ENCODE data around the gene GPC6. TPM values are rescaled to one million over a fixed set of nuclear protein-coding genes. Genes with fewer than 3 reads are reported as not detected.

Gene GPC6
- total RNA-seq, 1 donor from 2014 or later, result 50.3 TPM

- Mint-ChIP-seq H3K36me3 (ENCODE audit: insufficient read depth) (peaks cover 1% of the 10 kb centered on the region), H3K9me3 (ENCODE audit: low read depth) (no peaks in the 10 kb centered on the region)
Observed at GRCh38 chr13:94387047-94387446, 1160.4 kb downstream of the GPC6 start.

GRCh38 chr13:94389604-94390351 lies 1163.2 kb downstream of the GPC6 start:
- Mint-ChIP-seq H3K27ac (peak overlapping the region; percentile 2), H3K4me1 (ENCODE audit: low read depth) (peaks cover 3% of the 10 kb centered on the region), H3K36me3 (ENCODE audit: insufficient read depth) (no peaks in the 10 kb centered on the region), H3K4me3 (ENCODE audit: low read depth) (no peak overlapping the region), H3K9me3 (ENCODE audit: low read depth) (no peaks in the 10 kb centered on the region), H3K27me3 (no peaks in the 10 kb centered on the region)
- TF ChIP-seq, protein P1, sequence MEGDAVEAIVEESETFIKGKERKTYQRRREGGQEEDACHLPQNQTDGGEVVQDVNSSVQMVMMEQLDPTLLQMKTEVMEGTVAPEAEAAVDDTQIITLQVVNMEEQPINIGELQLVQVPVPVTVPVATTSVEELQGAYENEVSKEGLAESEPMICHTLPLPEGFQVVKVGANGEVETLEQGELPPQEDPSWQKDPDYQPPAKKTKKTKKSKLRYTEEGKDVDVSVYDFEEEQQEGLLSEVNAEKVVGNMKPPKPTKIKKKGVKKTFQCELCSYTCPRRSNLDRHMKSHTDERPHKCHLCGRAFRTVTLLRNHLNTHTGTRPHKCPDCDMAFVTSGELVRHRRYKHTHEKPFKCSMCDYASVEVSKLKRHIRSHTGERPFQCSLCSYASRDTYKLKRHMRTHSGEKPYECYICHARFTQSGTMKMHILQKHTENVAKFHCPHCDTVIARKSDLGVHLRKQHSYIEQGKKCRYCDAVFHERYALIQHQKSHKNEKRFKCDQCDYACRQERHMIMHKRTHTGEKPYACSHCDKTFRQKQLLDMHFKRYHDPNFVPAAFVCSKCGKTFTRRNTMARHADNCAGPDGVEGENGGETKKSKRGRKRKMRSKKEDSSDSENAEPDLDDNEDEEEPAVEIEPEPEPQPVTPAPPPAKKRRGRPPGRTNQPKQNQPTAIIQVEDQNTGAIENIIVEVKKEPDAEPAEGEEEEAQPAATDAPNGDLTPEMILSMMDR (IDR thresholded peaks at IDR 0.05; ENCODE audit: unreplicated experiment), result no peak
- no peak for DNase-seq (ENCODE audit: low spot score, unreplicated experiment)

More at GRCh38 chr13:94387047-94387446, 1160.4 kb downstream of the GPC6 start:
- Mint-ChIP-seq H3K27ac (no peak overlapping the region), H3K4me3 (ENCODE audit: low read depth) (no peak overlapping the region), H3K4me1 (ENCODE audit: low read depth) (peaks cover 3% of the 10 kb centered on the region), H3K27me3 (no peaks in the 10 kb centered on the region)
- TF ChIP-seq, protein P1 (IDR thresholded peaks at IDR 0.05; ENCODE audit: unreplicated experiment), result no peak
- DNase-seq (ENCODE audit: low spot score, unreplicated experiment), result no peak

- Mint-ChIP-seq H3K4me3 (ENCODE audit: low read depth) (no peak overlapping the region), H3K36me3 (ENCODE audit: insufficient read depth) (no peaks in the 10 kb centered on the region), H3K4me1 (ENCODE audit: low read depth) (peaks cover 3% of the 10 kb centered on the region), H3K9me3 (ENCODE audit: low read depth) (no peaks in the 10 kb centered on the region), H3K27me3 (no peaks in the 10 kb centered on the region), H3K27ac (no peak overlapping the region)
- no peak for DNase-seq (ENCODE audit: low spot score, unreplicated experiment)
- TF ChIP-seq, protein P1 (IDR thresholded peaks at IDR 0.05; ENCODE audit: unreplicated experiment), result no peak
Observed at GRCh38 chr13:94390881-94391280, 1164.3 kb downstream of the GPC6 start.

DNA sequence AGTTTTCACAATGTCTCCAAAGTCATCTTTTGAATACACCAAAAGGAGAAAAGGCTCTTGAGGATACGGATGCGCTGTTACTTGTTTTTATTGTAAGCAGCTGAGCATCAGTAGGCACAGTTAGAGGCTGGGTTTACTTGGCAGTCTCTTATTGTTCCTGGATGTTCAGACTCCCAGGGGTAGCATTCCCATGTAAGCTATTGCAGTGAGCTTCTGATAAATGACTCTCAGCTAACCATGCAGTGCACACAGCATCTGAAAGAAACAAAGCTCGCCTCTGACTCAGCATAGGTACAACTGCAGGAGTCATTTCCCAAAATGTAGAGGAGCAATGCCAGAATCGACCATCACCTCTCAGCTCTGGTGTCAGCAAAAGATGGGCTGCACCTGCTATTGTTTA lies 1168.1 kb downstream of the GPC6 start:
- DNase-seq (ENCODE audit: low spot score, unreplicated experiment), result no peak
- no peaks in the 10 kb centered on the region for H3K4me1 Mint-ChIP-seq (ENCODE audit: low read depth)
- TF ChIP-seq, protein P1 (IDR thresholded peaks at IDR 0.05; ENCODE audit: unreplicated experiment), result no peak
- H3K27me3 Mint-ChIP-seq, result no peaks in the 10 kb centered on the region
- H3K9me3 Mint-ChIP-seq (ENCODE audit: low read depth), result no peaks in the 10 kb centered on the region
- no peak overlapping the region for H3K27ac Mint-ChIP-seq
- H3K4me3 Mint-ChIP-seq (ENCODE audit: low read depth), result no peak overlapping the region
- peaks cover 8% of the 10 kb centered on the region for H3K36me3 Mint-ChIP-seq (ENCODE audit: insufficient read depth)

DNA sequence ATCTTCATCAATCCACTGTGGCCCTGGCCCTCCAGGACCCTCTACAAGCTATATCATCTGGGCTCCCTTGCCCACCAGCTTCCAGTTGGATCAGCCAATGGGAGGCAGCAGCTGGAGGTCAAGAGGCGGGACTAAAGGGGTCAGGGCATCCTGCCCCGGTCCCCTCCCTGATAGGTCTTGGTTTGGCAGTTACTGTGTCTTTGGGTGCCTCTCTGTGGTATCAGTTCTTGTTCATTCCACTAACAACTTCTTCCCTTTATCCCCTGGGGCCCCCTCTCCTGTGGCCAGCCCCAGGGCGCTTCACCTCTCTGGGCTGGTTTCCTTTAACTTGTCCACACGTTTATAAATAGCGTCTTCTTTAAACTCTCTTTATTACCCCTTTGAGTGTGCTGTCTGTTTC lies 1169.3 kb downstream of the GPC6 start:
- Mint-ChIP-seq H3K27ac (no peak overlapping the region), H3K27me3 (no peaks in the 10 kb centered on the region), H3K4me1 (ENCODE audit: low read depth) (no peaks in the 10 kb centered on the region), H3K4me3 (ENCODE audit: low read depth) (no peak overlapping the region), H3K9me3 (ENCODE audit: low read depth) (no peaks in the 10 kb centered on the region), H3K36me3 (ENCODE audit: insufficient read depth) (peaks cover 10% of the 10 kb centered on the region)
- no peak for DNase-seq (ENCODE audit: low spot score, unreplicated experiment)
- TF ChIP-seq, protein P1 (IDR thresholded peaks at IDR 0.05; ENCODE audit: unreplicated experiment), result no peak

All from progenitor cell of endocrine pancreas (in vitro differentiated cells).